C4-2B (cell line): ENCODE measurements around the gene EPM2AIP1.

Source experiments
- ZFX ChIP-seq: fragments of 450-650 bp; IDR thresholded peaks from 2 replicates; pipeline ENCODE4 v1.6.1; 2017
- TF ChIP-seq, protein P1 (sequence below): fragments of 450-650 bp; conservative IDR thresholded peaks from 2 replicates; pipeline ENCODE4 v1.5.1; 2017; ENCODE audit warnings: mild to moderate bottlenecking

DNA sequence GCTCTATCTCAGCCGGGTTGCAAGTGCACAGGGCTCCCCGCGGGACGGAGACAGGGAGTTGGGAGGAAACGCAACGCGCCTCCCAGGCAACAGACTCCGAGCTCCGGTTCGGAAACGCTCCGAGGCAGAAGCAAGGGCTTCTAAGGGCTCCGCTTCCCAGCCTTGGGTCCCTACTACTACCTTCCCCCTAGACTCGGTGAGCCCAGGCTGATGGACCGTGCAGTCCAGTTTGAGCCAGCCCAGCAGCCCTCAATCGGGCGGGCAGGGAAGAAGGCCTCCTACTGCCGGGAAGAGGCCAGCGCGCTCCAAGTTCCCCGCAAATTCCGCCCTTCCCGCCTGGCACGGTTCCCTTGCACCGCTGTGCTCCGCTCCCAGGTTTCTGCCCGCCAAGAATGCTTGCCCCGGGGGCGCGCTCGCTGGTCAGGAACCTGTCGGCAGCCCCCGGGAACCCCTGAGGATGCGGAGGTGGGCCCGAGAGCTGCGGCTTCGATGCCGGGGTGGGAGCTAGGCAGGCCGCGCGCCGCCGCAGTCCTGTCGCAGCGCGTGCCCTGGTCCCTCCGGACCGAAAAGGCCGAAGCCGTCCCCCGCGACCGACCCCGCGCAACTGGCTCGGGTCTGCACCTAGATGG, 48.8 kb downstream of the EPM2AIP1 start:
- TF ChIP-seq, protein P1, sequence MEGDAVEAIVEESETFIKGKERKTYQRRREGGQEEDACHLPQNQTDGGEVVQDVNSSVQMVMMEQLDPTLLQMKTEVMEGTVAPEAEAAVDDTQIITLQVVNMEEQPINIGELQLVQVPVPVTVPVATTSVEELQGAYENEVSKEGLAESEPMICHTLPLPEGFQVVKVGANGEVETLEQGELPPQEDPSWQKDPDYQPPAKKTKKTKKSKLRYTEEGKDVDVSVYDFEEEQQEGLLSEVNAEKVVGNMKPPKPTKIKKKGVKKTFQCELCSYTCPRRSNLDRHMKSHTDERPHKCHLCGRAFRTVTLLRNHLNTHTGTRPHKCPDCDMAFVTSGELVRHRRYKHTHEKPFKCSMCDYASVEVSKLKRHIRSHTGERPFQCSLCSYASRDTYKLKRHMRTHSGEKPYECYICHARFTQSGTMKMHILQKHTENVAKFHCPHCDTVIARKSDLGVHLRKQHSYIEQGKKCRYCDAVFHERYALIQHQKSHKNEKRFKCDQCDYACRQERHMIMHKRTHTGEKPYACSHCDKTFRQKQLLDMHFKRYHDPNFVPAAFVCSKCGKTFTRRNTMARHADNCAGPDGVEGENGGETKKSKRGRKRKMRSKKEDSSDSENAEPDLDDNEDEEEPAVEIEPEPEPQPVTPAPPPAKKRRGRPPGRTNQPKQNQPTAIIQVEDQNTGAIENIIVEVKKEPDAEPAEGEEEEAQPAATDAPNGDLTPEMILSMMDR, result no peak
- TF ChIP-seq ZFX, result no peak
